Loucy (cell line): ENCODE data around the gene STXBP1.

Experiments used
- H2AFZ ChIP-seq: fragments of 200-600 bp; sonication (generic); 2 replicates; pipeline ENCODE4 v1.6.0; 2016; ENCODE audit warnings: antibody characterized with exemption, mild to moderate bottlenecking, low read length, moderate library complexity
- H3F3A ChIP-seq: fragments of 200-600 bp; 2 replicates; pipeline ENCODE4 v1.6.0; 2016; ENCODE audit warnings: antibody characterized with exemption, low read depth, mild to moderate bottlenecking
- H3K27me3 ChIP-seq: fragments of 200-600 bp; sonication (generic); 2 replicates; pipeline ENCODE4 v1.6.1; 2014; ENCODE audit warnings: low read length, mild to moderate bottlenecking; ENCODE audit not compliant: insufficient read depth, poor library complexity, severe bottlenecking
- H3K36me3 ChIP-seq: fragments of 200-600 bp; sonication (generic); 2 replicates; pipeline ENCODE4 v1.6.1; 2016; ENCODE audit warnings: low read length; ENCODE audit not compliant: insufficient read depth
- H3K4me1 ChIP-seq: fragments of 200-600 bp; sonication (generic); 2 replicates; pipeline ENCODE4 v1.5.1; 2014; ENCODE audit warnings: low read length, mild to moderate bottlenecking; ENCODE audit not compliant: insufficient read depth, poor library complexity, severe bottlenecking
- H3K4me2 ChIP-seq: fragments of 200-600 bp; sonication (generic); 2 replicates; pipeline ENCODE4 v1.6.0; 2014; ENCODE audit warnings: antibody characterized with exemption, low read length, low read depth, mild to moderate bottlenecking; ENCODE audit not compliant: poor library complexity, severe bottlenecking
- H3K4me3 ChIP-seq: fragments of 200-600 bp; sonication (generic); 2 replicates; pipeline ENCODE4 v1.5.1; 2014; ENCODE audit warnings: low read length, mild to moderate bottlenecking, mixed read lengths; ENCODE audit not compliant: poor library complexity, severe bottlenecking
- H3K79me2 ChIP-seq: fragments of 200-600 bp; sonication (generic); 2 replicates; pipeline ENCODE4 v1.6.1; 2014; ENCODE audit warnings: low read length; ENCODE audit not compliant: insufficient read depth
- H3K9ac ChIP-seq: fragments of 200-600 bp; sonication (generic); 2 replicates; pipeline ENCODE4 v1.6.0; 2014; ENCODE audit warnings: mild to moderate bottlenecking, low read depth, low read length, moderate library complexity; ENCODE audit not compliant: poor library complexity, severe bottlenecking
- H3K9me2 ChIP-seq: fragments of 200-600 bp; sonication (generic); replicated peaks from 2 replicates; pipeline ENCODE4 v1.6.1; 2016; ENCODE audit warnings: low read depth, low read length, mixed read lengths
- H3K9me3 ChIP-seq: fragments of 200-600 bp; sonication (generic); 2 replicates; pipeline ENCODE4 v1.6.1; 2014; ENCODE audit warnings: mild to moderate bottlenecking, antibody characterized with exemption, low read length, low read depth; ENCODE audit not compliant: insufficient read depth
- H4K20me1 ChIP-seq: fragments of 200-600 bp; sonication (generic); 2 replicates; pipeline ENCODE4 v1.6.0; 2014; ENCODE audit warnings: antibody characterized with exemption, low read length, mild to moderate bottlenecking; ENCODE audit not compliant: insufficient read depth, poor library complexity, severe bottlenecking
- CTCF ChIP-seq: fragments of 200-600 bp; sonication (generic); conservative IDR thresholded peaks from 2 replicates; pipeline ENCODE4 v1.5.1; 2014; ENCODE audit warnings: mild to moderate bottlenecking, antibody characterized with exemption, low read length
- EZH2phosphoT487 ChIP-seq: fragments of 200-600 bp; IDR thresholded peaks from 2 replicates; pipeline ENCODE4 v1.6.1; 2018; ENCODE audit warnings: antibody characterized with exemption, mild to moderate bottlenecking, moderate library complexity, borderline replicate concordance

The STXBP1 gene

GRCh38 chr9:127611899-127612790 lies at the start of gene STXBP1:
STXBP1 (plus strand) TSS chr9:127612277; CDS start chr9:127612404, 127 bp downstream.
- H2AFZ ChIP-seq, result peak within 1 kb of the TSS; percentile 99
- H4K20me1 ChIP-seq, result peaks cover 17% of the 10 kb centered on the region
- H3K9me2 ChIP-seq, result no peaks in the 10 kb centered on the region
- peaks cover 28% of the 10 kb centered on the region for H3K79me2 ChIP-seq
- H3K4me2 ChIP-seq, result peak within 1 kb of the TSS; percentile 98
- H3K9ac ChIP-seq, result peak within 1 kb of the TSS; percentile 74
- TF ChIP-seq CTCF, result no peak
- no peak for TF ChIP-seq EZH2phosphoT487
- H3K36me3 ChIP-seq, result no peaks in the 10 kb centered on the region
- no peaks in the 10 kb centered on the region for H3K27me3 ChIP-seq
- peak within 1 kb of the TSS; percentile 91 for H3K4me3 ChIP-seq
- peaks cover 7% of the 10 kb centered on the region for H3F3A ChIP-seq
- H3K9me3 ChIP-seq, result no peaks in the 10 kb centered on the region
- H3K4me1 ChIP-seq, result peaks cover 34% of the 10 kb centered on the region

GRCh38 chr9:127562279-127562796 lies 49.7 kb upstream of the STXBP1 start:
- Histone ChIP-seq H3K9me2 (no peaks in the 10 kb centered on the region), H3K79me2 (peaks cover 63% of the 10 kb centered on the region), H2AFZ (no peak overlapping the region), H3K27me3 (no peaks in the 10 kb centered on the region), H3K4me3 (no peak overlapping the region), H3K9me3 (no peaks in the 10 kb centered on the region), H3K4me1 (peaks cover 48% of the 10 kb centered on the region), H3K9ac (no peak overlapping the region), H3K4me2 (peak overlapping the region; percentile 29), H4K20me1 (peaks cover under 1% of the 10 kb centered on the region), H3F3A (no peaks in the 10 kb centered on the region), H3K36me3 (no peaks in the 10 kb centered on the region)
- TF ChIP-seq EZH2phosphoT487, result no peak
- no peak for TF ChIP-seq CTCF

GRCh38 chr9:127562841-127563401 lies 49.2 kb upstream of the STXBP1 start:
- peaks cover 48% of the 10 kb centered on the region for H3K4me1 ChIP-seq
- H4K20me1 ChIP-seq, result peaks cover 6% of the 10 kb centered on the region
- H3K9ac ChIP-seq, result no peak overlapping the region
- no peaks in the 10 kb centered on the region for H3K9me2 ChIP-seq
- no peak overlapping the region for H3K4me3 ChIP-seq
- H3F3A ChIP-seq, result no peaks in the 10 kb centered on the region
- H3K27me3 ChIP-seq, result no peaks in the 10 kb centered on the region
- peak overlapping the region; percentile 29 for H3K4me2 ChIP-seq
- H3K36me3 ChIP-seq, result no peaks in the 10 kb centered on the region
- TF ChIP-seq CTCF, result no peak
- no peaks in the 10 kb centered on the region for H3K9me3 ChIP-seq
- peaks cover 64% of the 10 kb centered on the region for H3K79me2 ChIP-seq
- H2AFZ ChIP-seq, result no peak overlapping the region
